ENCODE data around the gene SSTR4. TPM values are rescaled to one million over a fixed set of nuclear protein-coding genes. Genes with fewer than 3 reads are reported as not detected.

SSTR4 gene
- total RNA-seq, 4 donors from 2014 or later: not detected

GRCh38 chr20:23005776-23006175, 29.3 kb upstream of the SSTR4 start:
- DNase-seq: no peak
- H3K4me3 ChIP-seq: no peak overlapping the region
- H3K27ac ChIP-seq: no peak overlapping the region
- TF ChIP-seq, protein P1, sequence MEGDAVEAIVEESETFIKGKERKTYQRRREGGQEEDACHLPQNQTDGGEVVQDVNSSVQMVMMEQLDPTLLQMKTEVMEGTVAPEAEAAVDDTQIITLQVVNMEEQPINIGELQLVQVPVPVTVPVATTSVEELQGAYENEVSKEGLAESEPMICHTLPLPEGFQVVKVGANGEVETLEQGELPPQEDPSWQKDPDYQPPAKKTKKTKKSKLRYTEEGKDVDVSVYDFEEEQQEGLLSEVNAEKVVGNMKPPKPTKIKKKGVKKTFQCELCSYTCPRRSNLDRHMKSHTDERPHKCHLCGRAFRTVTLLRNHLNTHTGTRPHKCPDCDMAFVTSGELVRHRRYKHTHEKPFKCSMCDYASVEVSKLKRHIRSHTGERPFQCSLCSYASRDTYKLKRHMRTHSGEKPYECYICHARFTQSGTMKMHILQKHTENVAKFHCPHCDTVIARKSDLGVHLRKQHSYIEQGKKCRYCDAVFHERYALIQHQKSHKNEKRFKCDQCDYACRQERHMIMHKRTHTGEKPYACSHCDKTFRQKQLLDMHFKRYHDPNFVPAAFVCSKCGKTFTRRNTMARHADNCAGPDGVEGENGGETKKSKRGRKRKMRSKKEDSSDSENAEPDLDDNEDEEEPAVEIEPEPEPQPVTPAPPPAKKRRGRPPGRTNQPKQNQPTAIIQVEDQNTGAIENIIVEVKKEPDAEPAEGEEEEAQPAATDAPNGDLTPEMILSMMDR (IDR thresholded peaks at IDR 0.05): no peak
- no peak for TF ChIP-seq POLR2A (IDR thresholded peaks at IDR 0.05)
- no peaks in the 10 kb centered on the region for H3K36me3 ChIP-seq
- H3K4me1 ChIP-seq: no peaks in the 10 kb centered on the region
- H3K9me3 ChIP-seq: no peaks in the 10 kb centered on the region
- H3K27me3 ChIP-seq: no peaks in the 10 kb centered on the region

DNA sequence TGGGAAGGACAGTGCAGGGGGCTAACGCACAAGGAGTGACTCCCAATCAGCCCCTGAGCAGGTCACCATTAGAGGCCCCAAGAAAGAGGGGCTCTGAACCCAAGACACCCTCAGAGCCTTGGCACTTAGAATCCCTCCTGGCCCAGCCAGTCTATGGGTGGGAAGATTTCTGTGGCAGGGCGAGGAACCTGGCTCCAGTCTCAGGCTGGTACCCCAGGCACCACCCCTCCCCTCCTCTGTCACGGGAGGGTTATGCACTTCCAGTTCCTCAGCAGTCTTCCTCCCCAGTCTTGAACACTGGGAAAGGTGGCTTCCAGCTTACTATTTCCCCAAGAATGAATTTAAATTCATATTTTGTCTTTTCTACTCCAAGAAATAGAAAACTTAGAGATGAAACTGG, 27.6 kb upstream of the SSTR4 start:
- no peak for TF ChIP-seq POLR2A (IDR thresholded peaks at IDR 0.05)
- TF ChIP-seq, protein P1 (IDR thresholded peaks at IDR 0.05): no peak

GRCh38 chr20:23007886-23008655, 27.0 kb upstream of the SSTR4 start:
- no peak for TF ChIP-seq POLR2A (IDR thresholded peaks at IDR 0.05)
- TF ChIP-seq, protein P1 (IDR thresholded peaks at IDR 0.05): no peak
- no peak for DNase-seq
- H3K4me3 ChIP-seq: no peak overlapping the region
- H3K27me3 ChIP-seq: no peaks in the 10 kb centered on the region
- H3K27ac ChIP-seq: no peak overlapping the region
- no peaks in the 10 kb centered on the region for H3K4me1 ChIP-seq
- no peaks in the 10 kb centered on the region for H3K9me3 ChIP-seq
- H3K36me3 ChIP-seq: no peaks in the 10 kb centered on the region

More for the DNA sequence above, 27.6 kb upstream of the SSTR4 start:
- DNase-seq: no peak
- Histone ChIP-seq H3K36me3 (no peaks in the 10 kb centered on the region), H3K4me1 (no peaks in the 10 kb centered on the region), H3K27ac (no peak overlapping the region), H3K9me3 (no peaks in the 10 kb centered on the region), H3K4me3 (no peak overlapping the region), H3K27me3 (no peaks in the 10 kb centered on the region)

DNA sequence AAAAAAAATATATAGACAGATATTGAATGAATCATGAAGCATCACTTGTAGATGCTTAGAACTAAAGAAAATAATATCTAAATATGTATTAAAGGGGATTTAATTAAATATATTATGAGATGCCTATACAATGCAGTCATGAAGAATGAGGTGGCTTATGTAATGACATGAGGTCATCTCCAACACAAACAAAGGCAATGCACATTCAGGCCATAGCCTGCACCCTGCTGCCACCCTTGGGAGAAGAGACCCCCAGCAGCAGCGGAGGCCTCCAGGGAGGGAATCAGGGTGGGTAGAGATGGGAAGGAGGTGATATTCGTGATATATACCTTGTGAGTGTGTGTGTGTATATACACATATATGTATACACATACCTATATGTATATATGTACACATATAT, 26.4 kb upstream of the SSTR4 start:
- Histone ChIP-seq H3K4me3 (no peak overlapping the region), H3K36me3 (no peaks in the 10 kb centered on the region), H3K27ac (no peak overlapping the region), H3K4me1 (no peaks in the 10 kb centered on the region), H3K27me3 (no peaks in the 10 kb centered on the region), H3K9me3 (no peaks in the 10 kb centered on the region)
- DNase-seq: no peak
- TF ChIP-seq POLR2A (IDR thresholded peaks at IDR 0.05): no peak
- TF ChIP-seq, protein P1 (IDR thresholded peaks at IDR 0.05): no peak

DNA sequence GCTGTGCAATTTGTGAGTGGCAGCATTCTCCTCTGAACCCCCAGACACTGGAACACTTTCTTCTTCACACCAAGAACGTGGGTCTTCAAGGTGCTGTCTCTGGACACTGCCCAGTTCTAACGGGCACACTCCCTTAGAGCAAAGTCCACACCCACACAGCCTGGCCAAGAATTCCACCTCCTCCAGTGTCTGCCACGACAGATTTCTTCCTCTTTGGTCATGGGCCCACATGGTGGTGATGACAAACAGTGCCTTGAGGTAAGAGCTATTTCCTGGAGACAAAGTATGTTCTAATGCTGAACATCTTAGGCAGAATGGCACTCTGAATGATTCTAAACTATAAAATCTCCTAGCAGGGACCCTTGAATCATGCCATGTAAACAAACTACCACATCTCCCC, 25.5 kb upstream of the SSTR4 start:
- TF ChIP-seq, protein P1 (IDR thresholded peaks at IDR 0.05): no peak
- no peak for TF ChIP-seq POLR2A (IDR thresholded peaks at IDR 0.05)
- no peaks in the 10 kb centered on the region for H3K27me3 ChIP-seq
- H3K9me3 ChIP-seq: no peaks in the 10 kb centered on the region
- H3K4me3 ChIP-seq: no peak overlapping the region
- H3K36me3 ChIP-seq: no peaks in the 10 kb centered on the region
- no peaks in the 10 kb centered on the region for H3K4me1 ChIP-seq
- no peak overlapping the region for H3K27ac ChIP-seq
- DNase-seq: no peak

All from Peyer's patch (tissue), 4 donors.